Activated T-cell treated with anti-CD3 and anti-CD28 coated beads for 4 hours (primary cell): Measurements from ENCODE around the gene GFM1.
A peak's percentile ranks its signal among the peaks of the same experiment; 100 is the strongest.
"Not testable (repeated sequence)": the region's sequence is repeated elsewhere in the genome, so short reads cannot be mapped to it uniquely, and the experiment has no call there.

Experiments
- DNase-seq: peaks from one replicate; pipeline ENCODE4 v3.0.0-alpha.2; 2020

GFM1 gene

GRCh38 chr3:158679547-158680000 lies 35.2 kb downstream of the GFM1 start:
- no peak for DNase-seq

DNA sequence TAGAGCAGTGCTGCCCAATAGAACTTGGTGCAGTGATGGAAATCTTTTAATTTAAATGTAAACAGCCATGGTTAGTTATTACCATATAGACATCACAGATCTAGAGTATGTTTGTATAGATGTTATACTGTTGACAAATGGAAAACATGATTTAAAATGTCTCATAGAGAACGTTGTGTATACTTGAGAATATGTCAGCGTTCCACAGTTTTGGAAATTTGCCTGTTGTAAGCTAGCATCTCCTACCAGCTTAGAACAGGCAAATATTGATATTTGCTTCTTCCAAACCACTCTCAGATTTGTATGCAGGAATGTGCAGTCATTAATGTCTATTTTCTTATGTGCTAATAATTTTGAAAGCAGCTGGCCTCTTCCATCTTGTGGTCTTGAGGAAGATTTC lies 36.5 kb downstream of the GFM1 start:
- no peak for DNase-seq

- no peak for DNase-seq
These were observed 39.1 kb downstream of the GFM1 start for GRCh38 chr3:158683230-158683962.

GRCh38 chr3:158685159-158685558 lies 40.8 kb downstream of the GFM1 start:
- DNase-seq = no peak

DNA sequence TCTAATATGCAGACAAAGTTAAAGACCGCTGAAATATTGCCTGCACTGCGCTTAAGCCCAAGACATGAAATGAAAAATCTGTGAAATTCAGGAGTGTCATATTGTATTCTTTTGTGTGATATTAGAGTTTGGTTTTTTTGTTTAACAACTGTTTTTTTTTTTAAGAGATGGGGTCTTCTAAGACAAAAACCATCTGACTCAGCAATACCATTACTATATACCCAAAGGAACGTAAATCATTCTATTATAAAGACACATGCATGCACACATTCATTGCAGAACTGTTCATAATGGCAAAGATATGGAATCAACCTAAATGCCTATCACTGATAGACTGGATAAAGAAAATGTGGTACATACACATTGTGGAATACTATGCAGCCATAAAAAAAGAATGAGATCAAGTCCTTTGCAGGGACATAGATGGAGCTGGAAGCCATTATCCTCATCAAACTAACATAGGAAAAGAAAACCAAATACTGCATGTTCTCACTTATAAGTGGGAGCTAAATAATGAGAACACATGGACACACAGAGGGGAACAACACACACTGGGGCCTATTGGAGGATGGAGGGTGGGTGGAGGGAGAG lies 49.6 kb downstream of the GFM1 start:
- DNase-seq = not testable (repeated sequence)

DNA sequence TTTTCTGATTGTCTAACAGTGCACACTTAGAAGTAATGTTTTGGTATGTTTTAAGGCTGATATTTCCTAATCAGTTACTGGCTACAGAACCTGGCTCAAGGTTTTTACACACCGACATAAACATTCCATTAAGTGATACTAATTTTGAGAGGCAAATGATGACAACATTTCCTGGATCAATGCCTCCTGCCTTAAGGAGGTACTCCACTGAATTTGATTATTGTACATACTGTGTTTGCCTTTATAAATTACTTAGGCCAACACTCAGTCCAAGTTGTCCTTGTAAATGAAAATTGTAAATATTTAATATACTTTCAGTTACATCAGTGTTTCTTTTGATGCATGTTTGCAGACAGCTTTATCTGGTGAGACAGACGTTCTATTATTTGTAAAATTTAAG lies 52.3 kb downstream of the GFM1 start:
- no peak for DNase-seq

DNA sequence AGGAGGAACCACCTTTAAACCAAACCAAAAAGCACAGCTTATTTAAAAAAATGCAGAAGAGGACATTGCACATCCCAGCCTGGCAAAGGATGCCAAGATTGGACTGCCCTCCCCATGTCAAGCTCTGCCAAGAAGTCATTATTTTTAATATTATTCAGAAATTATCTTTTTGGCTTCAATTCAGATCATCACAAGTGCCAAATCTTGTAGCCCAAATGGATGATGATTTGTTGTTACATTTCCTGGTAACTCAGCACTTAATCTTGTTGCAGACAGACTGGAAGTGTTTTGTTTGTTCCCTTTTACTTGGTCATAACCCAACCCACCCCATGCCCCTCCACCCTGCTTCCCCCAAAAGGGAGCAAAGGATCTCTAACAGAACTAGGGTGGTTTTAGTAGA lies 56.2 kb downstream of the GFM1 start:
- DNase-seq = no peak

GRCh38 chr3:158701420-158702065 lies 57.2 kb downstream of the GFM1 start:
- no peak for DNase-seq

- DNase-seq = no peak
These were observed 58.6 kb downstream of the GFM1 start for GRCh38 chr3:158702815-158703481.

DNA sequence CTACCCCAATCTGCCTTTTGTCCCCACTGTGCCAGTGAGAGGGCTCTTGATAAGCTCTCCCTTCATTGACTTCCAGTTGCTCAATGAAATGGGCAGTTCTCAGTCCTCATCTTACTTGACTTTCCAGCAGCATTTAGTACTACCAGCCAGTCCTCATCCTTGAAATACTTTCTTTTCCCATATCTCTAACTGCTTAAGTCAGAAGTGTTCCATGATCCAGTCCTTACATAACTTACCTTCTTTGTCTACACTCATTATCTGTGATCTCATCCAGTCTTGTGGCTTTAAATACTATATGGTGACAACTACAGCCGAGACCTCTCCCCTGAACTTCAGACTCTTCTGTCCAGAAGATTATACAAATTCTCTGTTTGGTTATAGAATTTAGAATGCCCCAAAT lies 59.2 kb downstream of the GFM1 start:
- no peak for DNase-seq

DNA sequence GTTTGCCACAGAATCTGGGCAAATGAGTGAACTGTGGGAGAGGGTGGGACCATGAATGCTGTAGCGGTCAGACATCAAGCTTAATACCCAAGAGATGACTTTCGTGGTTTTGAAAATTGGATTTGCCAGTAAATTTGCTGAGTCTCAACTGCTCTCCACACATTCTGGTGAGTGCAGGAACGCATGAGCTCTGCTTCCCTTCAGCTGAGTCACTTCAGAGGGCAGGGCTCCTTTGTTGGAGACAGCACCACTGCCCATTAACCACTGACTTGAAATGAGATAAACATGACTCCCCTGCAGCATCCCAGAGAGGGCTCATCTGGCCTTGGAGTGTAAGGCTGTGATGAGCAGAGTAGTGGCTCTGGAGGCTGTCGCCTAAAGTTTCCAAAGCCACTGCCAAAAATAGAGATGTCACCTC lies 65.3 kb downstream of the GFM1 start:
- DNase-seq = no peak

DNA sequence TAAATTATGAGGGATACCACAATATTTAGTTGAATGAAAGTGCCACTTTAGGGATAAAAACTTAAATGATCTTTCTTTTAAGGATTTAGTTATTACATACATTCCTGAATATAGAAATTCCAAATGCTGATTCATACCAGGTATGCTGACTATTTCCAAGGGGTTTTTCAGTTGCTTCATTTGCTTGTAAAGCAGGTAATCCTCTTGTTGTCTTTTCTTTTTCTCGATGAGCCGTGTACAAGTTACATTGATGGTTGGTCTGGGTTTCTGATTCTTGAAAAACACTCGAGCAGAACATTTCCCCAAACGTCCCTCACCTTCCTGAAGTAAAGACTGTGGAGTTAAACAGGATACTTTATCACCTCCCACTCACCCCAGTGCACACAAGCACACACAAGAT lies 66.3 kb downstream of the GFM1 start:
- DNase-seq = no peak

GRCh38 chr3:158711886-158712285 lies 67.6 kb downstream of the GFM1 start:
- DNase-seq = no peak

DNA sequence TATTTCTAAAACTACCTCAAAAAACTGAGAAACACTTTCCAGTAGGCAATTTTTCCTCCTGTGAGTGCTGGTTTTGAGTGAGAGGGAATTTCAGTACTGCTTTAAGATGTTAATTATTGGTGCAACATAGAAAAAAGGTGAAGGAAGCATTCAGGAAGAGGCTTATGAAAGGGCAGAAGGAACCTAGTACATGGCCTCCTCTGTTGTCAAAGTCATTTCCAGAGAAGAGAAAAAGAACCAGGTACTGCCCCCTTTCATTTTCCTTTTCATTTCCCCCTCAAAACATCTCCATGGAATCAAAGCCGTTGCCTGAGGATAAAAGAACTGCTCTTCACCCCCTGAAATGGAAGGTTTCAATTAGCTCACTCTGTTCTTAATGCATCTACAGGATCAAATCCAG lies 68.1 kb downstream of the GFM1 start:
- no peak for DNase-seq

- DNase-seq = no peak
These were observed 68.8 kb downstream of the GFM1 start for GRCh38 chr3:158713094-158713499.

- no peak for DNase-seq
These were observed 73.2 kb downstream of the GFM1 start for GRCh38 chr3:158717576-158717975.

GRCh38 chr3:158718490-158719170 lies 74.3 kb downstream of the GFM1 start:
- no peak for DNase-seq

GRCh38 chr3:158722108-158722507 lies 77.8 kb downstream of the GFM1 start:
- no peak for DNase-seq

GRCh38 chr3:158723991-158724390 lies 79.7 kb downstream of the GFM1 start:
- no peak for DNase-seq

DNA sequence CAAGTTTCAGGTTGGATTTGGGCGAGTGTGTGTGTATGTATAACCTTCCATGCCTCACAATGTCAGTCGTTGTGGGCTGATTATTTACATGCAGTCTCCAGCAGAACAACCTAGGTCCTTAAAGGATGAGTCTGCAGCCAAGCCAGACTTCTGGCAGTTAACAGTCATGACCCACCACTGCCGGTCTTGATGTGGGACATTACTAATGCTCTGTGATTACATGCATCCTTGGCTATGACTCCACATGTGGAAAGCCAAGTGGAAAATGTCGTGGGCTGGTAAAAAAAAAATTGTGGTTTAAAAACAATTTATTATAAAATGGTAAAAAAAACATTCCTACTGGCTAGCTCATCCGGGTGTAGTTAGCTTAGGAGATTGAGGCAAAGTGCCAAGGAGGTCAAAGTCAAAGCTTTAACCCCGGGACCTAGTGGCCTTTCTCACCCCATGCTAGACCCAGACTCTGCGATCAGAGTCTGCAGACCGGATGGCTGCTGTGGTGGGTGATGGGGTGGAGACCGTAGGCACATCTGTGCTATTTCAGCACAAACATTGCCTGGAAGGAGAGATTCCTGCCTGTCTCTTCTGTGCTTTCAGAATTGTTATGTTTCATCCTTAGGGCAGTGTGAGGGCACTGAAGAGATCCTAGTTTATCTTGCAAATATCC lies 81.2 kb downstream of the GFM1 start:
- no peak for DNase-seq

- DNase-seq = peak; percentile 41
These were observed 83.1 kb downstream of the GFM1 start for GRCh38 chr3:158727206-158728060.

DNA sequence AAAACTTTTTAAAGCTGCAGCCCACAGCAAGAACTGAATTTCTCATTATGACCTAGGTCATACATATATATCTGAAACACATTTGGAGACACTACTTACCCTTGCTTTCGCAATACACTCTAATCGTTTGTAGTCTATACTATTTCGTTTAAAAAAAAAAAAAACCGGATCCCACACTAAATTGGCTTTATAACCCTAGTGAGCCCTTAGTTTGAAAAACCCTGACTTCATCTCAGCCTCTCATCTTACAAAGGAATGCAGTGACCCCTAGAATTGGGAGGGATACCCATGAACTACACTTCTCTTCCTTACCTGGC lies 83.7 kb downstream of the GFM1 start:
- DNase-seq = no peak
